Measurements from ENCODE around the gene METTL1.

DNA sequence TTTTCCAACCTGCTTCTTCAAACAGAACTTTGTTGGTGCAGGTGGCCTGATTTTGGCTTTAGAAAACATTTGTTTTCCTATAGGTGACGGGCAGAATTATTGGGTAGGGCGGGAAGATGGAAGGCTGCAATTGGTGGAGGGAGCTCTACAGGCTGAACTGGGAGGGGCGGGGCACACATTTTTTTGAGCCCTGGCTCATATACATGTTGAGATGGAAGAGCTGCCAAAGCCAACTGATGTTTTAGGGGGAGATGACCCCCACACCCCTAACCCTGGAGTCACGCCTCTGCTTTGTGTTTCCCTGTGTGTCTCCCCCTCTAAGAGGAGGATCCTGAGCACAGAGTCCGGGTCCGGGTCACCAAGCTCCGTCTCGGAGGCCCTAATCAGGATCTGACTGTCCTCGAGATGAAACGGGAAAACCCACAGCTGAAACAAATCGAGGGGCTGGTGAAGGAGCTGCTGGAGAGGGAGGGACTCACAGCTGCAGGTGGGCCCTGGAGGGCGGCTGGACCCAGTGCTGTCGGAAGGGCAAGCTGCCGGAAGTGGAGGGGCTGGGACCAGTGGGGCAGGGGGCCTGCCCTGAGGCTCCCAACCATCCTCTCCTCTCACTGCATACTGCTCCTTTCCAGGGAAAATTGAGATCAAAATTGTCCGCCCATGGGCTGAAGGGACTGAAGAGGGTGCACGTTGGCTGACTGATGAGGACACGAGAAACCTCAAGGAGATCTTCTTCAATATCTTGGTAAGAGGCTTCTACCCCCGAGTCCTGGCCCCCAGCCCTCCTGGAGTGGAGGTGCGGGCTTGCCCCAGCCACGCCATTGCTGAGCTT lies 51.9 kb downstream of the METTL1 start:
- TF ChIP-seq POLR2AphosphoS5 (IDR thresholded peaks at IDR 0.05; ENCODE audit: low read depth, low read length) (no peak), POLR2A (IDR thresholded peaks at IDR 0.05; ENCODE audit: low read depth, low read length) (no peak)
